ENCODE data around the gene ARL8A.
"Not testable (repeated sequence)": the region's sequence is repeated elsewhere in the genome, so short reads cannot be mapped to it uniquely, and the experiment has no call there.

Gene ARL8A

GRCh38 chr1:202159534-202160371 lies 15.2 kb upstream of the ARL8A start:
- DNase-seq (ENCODE audit: low read depth in 2 of 3, low spot score in 2 of 3): peak in 1 of 3 experiments; percentile 74

- DNase-seq (ENCODE audit: low read depth in 2 of 3, low spot score in 2 of 3): no peak
Observed at GRCh38 chr1:202158810-202159533, 14.4 kb upstream of the ARL8A start.

GRCh38 chr1:202157945-202158344 lies 13.4 kb upstream of the ARL8A start:
- DNase-seq (ENCODE audit: low read depth in 2 of 3, low spot score in 2 of 3): no peak

- DNase-seq (ENCODE audit: low read depth in 2 of 3, low spot score in 2 of 3): no peak
Observed at GRCh38 chr1:202156590-202156989, 12.1 kb upstream of the ARL8A start.

GRCh38 chr1:202155478-202156021 lies 11.0 kb upstream of the ARL8A start:
- DNase-seq (ENCODE audit: low read depth in 2 of 3, low spot score in 2 of 3): no peak

GRCh38 chr1:202154766-202155477 lies 10.4 kb upstream of the ARL8A start:
- DNase-seq (ENCODE audit: low read depth in 2 of 3, low spot score in 2 of 3): no peak

DNA sequence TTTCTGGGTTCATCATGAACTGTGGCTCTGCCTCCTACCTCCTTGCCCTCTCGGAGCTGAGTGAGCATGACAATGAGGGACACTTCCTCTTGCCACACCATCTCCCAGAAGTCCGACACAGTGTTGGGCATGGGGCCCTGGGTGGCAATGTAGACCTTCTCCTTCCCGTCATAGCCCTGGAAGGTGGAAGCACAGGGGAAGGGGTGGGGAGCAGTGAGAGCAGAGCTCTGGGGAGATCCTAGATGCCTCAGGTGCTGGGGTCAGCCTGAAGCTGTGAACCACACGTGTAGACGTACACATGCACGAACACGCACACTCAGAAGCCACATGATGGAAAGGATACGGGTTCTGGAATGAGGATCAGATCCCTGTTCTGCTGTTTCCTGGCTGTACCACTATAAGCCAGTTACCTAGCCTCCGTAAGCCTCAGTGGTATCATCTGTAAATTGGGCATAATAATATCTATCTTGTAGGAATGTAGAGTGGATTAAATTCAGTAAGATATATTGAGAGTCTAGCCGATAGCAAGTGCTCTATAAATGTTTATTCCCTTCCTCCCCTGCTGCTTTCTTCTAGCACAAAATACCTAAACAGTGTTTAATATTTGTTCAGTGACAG lies 9.7 kb upstream of the ARL8A start:
- no peak for DNase-seq (ENCODE audit: low read depth in 2 of 3, low spot score in 2 of 3)

DNA sequence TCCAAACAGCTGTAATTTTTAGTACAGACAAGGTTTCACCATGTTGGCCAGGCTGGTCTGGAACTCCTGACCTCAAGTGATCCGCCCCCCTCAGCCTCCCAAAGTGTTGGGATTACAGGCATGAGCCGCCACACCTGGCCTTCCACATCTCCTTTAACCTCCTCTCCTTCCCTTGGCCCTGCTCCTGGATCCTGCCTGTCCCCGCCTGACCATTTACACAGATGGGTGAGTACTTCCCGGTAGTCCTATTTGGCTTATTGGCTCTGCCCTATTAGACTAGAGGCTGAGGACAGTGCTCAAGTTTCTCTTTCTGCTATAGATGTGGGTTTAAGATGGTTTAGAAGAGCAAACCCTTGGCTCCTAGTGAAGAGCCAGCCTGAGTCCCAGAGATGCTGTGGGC lies 8.7 kb upstream of the ARL8A start:
- no peak for DNase-seq (ENCODE audit: low read depth in 2 of 3, low spot score in 2 of 3)

DNA sequence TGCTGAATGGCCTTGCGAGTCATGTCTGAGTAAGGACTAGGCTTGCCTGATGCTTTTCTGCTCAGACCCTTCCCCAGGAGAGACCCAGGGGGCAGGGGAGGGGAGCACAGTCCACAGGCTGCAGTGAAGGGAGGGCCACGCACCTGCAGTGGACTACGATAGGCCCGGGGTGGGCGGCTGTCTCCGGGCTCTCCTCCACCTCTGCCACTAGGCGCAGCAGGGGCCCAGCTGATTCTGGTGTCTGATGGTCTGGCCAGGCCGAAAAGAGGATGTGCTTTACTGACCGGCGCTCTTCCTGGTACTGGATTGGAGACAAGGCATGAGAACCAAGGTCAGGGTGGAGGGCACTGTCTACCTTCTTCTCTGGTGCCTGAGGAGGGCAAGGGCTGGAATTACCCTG lies 7.9 kb upstream of the ARL8A start:
- no peak for DNase-seq (ENCODE audit: low read depth in 2 of 3, low spot score in 2 of 3)

GRCh38 chr1:202151045-202151444 lies 6.5 kb upstream of the ARL8A start:
- DNase-seq (ENCODE audit: low read depth in 2 of 3, low spot score in 2 of 3): no peak

DNA sequence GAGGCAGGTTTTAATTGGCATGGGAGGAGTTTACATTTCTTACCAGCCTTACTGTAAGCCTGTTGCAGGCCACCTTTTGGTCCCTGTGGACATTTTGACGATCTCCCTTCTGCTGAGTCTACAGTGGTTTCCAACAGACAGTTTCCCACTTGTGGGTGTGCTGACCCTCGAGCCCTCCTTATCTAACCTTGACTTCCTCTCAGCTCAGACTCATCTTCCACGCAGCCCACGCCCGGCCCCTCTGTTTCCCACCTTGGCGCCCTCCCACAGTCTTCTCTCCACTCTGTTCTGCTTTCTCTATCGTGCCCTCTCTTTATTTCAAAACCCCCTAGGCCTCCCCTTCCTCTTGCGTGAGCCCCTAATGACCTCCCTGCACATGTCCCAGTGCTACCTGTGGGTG lies 6.1 kb upstream of the ARL8A start:
- no peak for DNase-seq (ENCODE audit: low read depth in 2 of 3, low spot score in 2 of 3)

GRCh38 chr1:202150187-202150586 lies 5.7 kb upstream of the ARL8A start:
- no peak for DNase-seq (ENCODE audit: low read depth in 2 of 3, low spot score in 2 of 3)

DNA sequence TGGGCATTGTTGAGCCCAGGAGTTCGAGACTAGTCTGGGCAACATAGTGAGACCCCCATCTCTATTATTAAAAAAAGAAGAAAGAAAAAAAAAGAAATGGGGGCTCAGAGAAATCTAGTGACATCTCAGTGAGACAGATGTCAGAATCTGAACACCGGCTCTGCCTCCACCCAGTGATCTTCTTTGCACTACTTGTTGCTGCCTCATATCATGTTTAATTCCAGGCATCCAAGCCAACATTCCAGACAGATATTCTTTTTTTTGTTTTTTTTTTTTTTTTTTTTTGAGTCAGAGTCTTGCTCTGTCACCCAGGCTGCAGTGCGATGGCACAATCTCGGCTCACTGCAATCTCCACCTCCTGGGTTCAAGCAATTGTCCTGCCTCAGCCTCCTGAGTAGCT lies 5.0 kb upstream of the ARL8A start:
- DNase-seq (ENCODE audit: low read depth in 2 of 3, low spot score in 2 of 3): no peak

GRCh38 chr1:202148391-202148790 lies 3.9 kb upstream of the ARL8A start:
- DNase-seq (ENCODE audit: low read depth in 2 of 3, low spot score in 2 of 3): no peak

GRCh38 chr1:202146993-202147392 lies 2.5 kb upstream of the ARL8A start:
- no peak for DNase-seq (ENCODE audit: low read depth in 2 of 3, low spot score in 2 of 3)

DNA sequence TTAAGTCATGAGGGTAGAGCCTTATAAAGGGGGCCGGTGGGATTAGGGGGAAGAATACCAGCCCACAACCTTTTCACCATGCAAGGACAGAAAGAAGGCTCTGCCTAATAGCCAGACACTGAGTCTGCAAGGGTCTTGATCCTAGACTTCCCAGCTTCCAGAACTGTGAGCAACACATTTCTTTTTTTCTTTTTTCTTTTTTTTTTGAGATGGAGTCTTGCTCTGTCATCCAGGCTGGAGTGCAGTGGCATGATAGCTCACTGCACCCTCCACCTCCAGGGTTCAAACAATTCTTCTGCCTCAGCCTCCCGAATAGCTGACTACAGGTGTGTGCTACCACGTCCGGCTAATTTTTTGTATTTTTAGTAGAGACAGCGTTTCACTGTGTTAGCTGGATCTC lies 1.7 kb upstream of the ARL8A start:
- DNase-seq (ENCODE audit: low read depth in 2 of 3, low spot score in 2 of 3): no peak

- not testable (repeated sequence) for DNase-seq (ENCODE audit: low read depth in 2 of 3, low spot score in 2 of 3)
Observed at GRCh38 chr1:202145744-202146140, 1.2 kb upstream of the ARL8A start.

- peak in 1 of 3 experiments; percentile 34 for DNase-seq (ENCODE audit: low read depth in 2 of 3, low spot score in 2 of 3)
Observed at GRCh38 chr1:202145068-202145743, 669 bp upstream of the ARL8A start.

GRCh38 chr1:202143768-202144401 lies 652 bp downstream of the ARL8A start:
- no peak for DNase-seq (ENCODE audit: low read depth in 2 of 3, low spot score in 2 of 3)
